ENCODE data around the gene LAG3.

DNA sequence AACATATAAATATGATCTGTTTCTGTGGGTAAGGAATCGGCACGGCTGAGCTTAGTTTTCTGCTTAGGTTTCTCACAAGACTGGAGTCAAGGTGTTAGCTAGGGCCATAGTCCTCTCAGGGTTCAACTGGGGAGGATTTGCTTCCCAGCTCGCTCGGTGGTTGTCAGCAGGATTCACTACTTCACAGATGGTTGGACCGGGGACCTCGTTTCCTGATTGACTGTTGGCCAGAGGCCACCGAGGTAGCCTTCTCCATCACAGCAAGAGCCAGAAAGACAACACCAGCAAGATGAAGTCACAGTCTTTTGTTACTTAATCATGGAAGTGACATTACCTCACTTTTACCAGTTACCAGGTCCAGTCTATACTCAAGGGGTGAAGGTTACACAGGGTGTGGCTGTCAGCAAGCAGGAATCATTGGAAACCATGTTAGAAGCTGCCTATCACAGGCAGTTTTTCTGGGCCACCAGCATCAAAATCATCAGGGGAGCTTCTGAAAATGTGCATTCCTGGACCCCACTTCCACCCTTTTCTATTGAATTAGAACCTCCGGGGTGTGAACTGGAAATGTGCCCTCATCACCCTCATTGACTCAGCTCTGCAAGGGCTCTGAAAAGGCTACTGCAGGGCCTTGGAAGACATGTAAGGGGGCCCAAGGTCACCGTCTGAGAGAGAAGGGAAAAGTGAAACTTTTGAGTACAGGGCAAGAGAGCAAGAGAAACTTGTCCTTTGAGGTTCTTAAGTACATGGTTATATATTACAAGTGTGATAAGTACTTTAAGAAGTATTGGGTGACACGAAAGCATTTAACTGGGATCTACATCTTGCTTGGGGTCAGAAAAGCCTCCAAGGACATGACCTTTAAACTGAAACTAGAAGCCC is 37.6 kb upstream of the LAG3 start:
- TF ChIP-seq CTCF (conservative IDR thresholded peaks at IDR 0.05; ENCODE audit: low read length) (no peak), EZH2phosphoT487 (IDR thresholded peaks at IDR 0.05; ENCODE audit: borderline replicate concordance, low read depth, low read length) (no peak)
